ENCODE measurements around the gene HOXA9.
A peak's percentile ranks its signal among the peaks of the same experiment; 100 is the strongest.

Gene HOXA9

DNA sequence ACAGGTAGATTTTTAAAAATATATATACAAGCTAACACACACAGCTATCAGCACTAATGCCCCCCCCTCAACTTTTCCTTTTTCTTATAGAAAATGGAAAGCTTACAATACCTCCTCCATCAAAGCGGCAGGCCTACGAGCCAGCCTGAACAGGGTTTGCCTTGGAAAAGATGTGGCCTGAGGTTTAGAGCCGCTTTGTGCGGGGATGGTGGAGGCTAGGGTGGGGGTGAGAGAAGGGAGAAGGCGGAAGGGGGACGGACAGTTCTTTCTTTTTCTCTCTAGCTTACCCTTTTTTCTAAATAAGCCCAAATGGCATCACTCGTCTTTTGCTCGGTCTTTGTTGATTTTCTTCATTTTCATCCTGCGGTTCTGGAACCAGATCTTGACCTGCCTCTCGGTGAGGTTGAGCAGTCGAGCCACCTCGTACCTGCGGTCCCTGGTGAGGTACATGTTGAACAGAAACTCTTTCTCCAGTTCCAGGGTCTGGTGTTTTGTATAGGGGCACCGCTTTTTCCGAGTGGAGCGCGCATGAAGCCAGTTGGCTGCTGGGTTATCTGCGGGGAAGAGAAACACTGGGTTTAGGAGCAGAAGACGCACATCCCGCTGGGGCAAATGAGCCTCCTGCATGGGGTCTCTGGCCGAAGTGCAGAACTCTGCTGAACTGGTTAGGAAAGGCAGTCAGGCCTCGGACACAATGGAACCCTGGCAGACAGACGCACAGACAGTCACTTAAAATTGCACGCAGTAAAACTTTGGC, 1.9 kb downstream of the HOXA9 start:
- DNase-seq, result no peak

DNA sequence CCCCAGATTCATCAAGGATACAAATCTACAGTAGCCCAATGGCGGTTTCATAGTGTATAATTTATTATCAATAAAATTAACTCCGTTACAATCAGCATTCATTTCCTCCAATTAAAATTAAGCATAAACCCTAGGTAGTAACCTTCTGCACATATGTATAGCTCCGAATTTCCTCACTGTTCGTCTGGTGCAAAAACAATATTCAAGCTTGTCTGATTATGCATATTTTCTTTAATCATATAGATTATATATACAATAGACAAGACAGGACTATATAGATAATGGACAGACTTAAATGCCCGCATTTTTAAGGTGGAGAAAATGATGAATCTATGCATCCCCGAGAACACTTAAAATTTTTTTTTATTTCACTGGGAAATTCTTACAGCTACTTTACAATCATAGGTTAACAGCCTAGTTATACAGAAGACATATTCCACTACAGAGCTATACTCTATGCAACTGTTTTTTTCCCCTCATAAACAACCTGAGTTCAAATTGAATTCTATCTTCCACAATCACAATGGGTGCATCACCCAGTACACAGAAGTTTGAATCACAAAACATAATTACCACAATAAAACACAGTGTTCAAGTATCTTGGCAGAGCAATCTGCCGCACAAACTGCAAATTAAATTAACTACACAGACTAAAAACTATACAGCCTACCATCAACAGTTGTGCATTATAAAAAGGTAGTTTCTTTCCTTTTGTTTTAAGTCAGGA, 2.6 kb downstream of the HOXA9 start:
- no peak for DNase-seq

- no peak for DNase-seq
Observed at GRCh38 chr7:27161721-27162560, 3.4 kb downstream of the HOXA9 start.

GRCh38 chr7:27161214-27161720, 4.1 kb downstream of the HOXA9 start:
- DNase-seq, result no peak

GRCh38 chr7:27160546-27161213, 4.7 kb downstream of the HOXA9 start:
- DNase-seq, result no peak

DNA sequence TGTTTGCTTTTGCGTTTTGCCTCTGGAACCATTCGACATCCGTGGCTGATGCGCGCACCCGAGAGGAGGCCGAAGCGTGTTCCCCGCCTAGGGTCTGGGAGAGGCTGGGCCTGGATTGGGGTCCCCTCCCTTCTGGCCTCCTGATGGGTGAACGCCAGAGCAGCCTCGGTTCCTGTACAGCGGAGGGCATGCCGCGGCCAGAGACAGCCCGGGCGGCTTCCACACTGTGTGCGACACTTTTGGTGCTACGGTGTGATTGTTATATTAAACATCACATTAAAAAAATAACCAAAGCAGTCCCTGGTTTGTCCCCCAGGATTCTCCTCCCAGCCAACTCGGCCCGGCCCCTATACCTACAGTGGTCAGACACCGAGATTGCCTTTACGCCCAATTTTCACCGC, 5.2 kb downstream of the HOXA9 start:
- no peak for DNase-seq

DNA sequence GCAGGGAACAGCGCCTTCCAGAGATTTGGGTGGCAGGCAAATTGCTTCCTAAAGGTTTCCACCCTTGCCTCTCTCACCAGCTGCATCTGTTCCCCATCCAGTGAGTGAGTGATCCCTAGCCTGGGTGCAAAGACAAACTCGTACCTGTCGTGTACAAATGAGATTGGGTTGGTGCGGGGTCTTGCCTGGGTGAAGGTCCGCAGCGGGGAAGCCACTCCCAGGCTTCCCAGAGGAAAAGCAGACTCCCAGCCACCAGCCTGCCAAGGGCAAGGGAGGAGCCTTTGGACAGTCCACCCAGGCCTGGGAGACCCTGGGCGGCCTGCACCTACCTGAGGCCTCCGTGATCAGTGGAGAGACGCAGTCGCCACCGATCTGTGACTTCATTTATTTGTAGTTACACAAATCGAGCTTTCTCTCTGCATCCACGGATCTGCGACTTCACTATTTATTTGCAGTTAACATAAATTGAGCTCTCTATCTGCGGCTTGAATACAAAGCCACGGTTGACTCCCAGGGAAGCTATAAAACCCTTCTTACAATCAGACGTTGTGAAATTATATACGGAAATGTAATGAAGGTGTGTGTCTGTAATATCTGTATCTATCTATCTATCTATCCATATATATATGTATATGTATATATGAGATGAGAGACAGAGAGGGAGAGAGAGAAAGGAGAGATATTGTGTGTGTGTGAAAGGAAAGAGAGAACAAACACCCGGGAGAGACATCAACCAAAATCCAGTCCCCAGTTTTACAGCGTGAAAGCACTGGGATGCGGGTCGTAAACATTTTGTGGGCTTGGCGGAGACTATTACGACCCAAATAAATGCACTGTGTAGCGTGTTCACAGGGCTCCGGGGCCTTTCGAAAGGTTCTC, 5.8 kb downstream of the HOXA9 start:
- DNase-seq, result no peak

GRCh38 chr7:27158436-27159265, 6.7 kb downstream of the HOXA9 start:
- no peak for DNase-seq

DNA sequence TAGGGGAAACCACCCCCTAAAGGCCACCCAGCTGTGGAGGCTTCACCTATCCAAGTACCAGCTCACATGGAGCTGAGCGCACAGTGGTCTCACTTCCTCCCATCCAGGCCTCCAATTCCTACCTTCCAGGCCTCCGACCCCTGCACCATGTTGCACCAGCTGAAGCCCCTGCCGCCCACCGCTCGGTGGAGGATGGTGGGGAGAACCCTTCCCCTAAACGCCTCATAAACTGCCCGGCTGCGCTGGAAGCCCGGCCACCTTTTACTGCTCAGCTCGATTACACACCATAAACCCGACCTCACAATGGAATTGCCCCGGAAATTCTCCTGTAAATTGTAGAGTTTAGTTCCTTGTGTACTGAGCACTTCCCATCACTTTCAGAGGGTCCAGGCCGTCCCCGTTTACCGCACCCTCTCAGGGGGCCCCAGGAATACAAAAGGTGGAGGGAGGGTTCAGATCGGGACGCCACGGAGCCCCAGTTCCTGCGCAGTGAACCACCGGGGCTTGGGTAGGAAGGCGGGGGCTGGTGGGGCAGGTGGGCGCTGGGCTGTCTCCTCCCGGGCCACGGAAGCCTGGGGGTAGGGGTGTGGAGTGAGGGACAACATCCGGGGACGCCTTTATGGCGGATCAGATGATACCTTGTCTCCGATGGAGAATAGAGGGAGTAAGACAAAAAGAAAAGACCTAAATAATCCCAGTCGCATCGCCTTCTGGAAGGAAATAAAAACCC, 7.5 kb downstream of the HOXA9 start:
- no peak for DNase-seq

- DNase-seq, result no peak
Observed at GRCh38 chr7:27156916-27157701, 8.2 kb downstream of the HOXA9 start.

DNA sequence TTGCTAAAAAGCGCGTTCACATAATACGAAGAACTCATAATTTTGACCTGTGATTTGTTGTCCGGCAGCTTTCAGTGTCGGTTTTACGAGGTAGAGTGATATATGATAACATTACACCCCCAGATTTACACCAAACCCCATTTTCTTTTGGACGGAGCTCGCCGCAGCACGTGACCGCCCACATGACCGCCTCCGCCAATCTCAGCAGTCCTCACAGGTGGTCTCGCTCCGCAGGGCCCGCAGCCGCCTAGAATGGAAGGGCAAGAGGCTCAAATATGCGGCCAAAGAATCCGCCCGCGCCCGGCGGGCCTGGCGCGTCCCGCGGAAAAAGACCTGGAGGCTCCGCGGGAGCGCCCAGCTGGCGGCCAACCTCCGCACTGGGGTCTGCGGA, 8.8 kb downstream of the HOXA9 start, which contains the start of gene HOXA7:
TSS of gene HOXA7 (minus strand) at position 168 of the 391 bp plus-strand sequence. CDS start at position 38, 130 bp downstream.
- peak; percentile 38 for DNase-seq

DNA sequence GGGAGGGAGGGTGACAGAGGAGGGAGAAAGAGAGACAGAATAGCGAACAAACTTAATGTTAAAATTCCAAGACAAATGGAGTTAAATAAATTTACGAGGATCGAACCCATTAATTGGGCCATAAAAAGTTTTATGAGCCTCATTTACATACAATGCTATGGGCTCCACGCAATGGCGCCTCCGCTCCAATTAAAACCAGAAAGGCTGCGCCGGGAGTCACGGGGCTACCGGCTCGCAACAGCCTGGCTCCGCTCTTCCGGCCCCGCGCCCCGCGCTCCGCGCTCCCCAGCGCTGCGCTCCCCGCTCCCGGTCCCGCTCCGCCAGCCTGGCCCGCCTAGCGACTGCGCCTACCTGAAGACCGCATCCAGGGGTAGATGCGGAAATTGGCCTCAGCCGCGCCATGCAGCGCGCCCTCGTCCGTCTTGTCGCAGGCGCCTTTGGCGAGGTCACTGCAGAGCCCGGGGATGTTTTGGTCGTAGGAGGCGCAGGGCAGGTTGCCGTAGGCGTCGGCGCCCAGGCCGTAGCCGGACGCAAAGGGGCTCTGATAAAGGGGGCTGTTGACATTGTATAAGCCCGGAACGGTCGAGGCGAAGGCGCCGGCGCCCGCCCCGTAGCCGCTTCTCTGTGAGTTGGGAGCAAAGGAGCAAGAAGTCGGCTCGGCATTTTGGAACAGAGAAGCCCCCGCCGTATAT, 9.4 kb downstream of the HOXA9 start:
- no peak for DNase-seq

DNA sequence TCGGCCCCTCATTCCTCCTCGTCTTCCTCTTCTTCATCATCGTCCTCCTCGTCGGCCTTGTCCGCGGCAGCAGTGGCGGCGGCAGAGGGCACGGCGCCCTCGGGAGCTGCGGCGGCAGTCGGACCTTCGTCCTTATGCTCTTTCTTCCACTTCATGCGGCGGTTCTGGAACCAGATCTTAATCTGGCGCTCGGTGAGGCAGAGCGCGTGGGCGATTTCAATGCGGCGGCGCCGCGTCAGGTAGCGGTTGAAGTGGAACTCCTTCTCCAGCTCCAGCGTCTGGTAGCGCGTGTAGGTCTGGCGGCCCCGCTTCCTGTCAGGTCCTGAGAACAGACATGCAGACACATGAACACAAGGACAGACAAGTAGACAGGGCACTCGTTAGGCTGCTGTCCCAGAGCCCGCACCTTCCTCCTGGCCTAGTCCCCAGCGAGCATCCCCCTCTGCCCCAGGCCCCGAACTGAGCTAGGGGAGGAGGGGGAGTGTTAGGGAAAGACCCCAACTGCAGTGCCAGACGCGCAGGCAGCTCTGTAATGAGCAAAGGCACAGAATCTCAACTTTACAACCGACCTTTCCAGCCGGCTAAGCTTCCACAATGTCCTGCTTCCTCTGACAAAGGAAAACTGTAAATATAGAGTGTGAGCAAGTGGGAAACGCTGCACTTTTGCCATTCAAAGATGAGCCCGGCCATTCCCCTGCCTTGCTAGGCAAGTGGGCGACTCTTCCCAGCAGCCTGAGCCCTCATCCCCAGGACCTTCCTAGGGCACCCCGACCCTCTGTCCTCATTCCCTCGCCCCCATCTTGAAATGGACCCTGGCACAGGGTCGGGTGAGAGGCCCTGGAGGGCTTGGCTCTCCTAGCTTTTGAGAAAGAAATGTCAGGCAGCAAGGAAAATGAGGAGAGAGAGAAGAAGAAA, 10.2 kb downstream of the HOXA9 start:
- no peak for DNase-seq

DNA sequence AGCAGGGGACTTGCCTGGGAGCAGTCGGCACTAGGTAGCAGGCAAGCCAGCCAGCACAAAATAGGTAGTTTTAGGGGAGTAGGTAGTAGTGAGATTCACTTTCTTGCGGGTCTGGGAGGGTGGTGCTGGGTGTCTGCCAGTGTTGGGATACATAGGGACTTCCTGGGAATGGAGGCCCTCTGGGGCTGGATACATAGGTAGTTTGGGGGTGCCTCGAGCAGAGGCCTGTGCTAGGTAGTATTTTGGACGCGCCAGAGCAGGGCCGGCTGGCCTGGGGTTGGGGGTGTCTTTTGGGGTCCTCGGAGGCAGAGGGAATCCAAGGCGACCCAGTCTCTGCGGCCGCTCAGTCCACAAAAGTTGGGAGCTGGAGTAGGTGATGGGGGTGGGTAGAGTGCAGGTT, 11.0 kb downstream of the HOXA9 start:
- DNase-seq, result no peak

- no peak for DNase-seq
Observed at GRCh38 chr7:27153526-27153925, 11.8 kb downstream of the HOXA9 start.

GRCh38 chr7:27152816-27153442, 12.4 kb downstream of the HOXA9 start:
- no peak for DNase-seq
